Measurements from ENCODE around the gene CADM1. TPM values are rescaled to one million over a fixed set of nuclear protein-coding genes. Genes with fewer than 3 reads are reported as not detected.

The CADM1 gene
- total and polyA plus RNA-seq, 2 experiments from 2014 or later, result 48.4 to 54.3 TPM

GRCh38 chr11:115344846-115345245 lies 159.4 kb downstream of the CADM1 start:
- no peaks in the 10 kb centered on the region for H3K79me2 ChIP-seq
- H3K27me3 ChIP-seq, result no peaks in the 10 kb centered on the region
- no peak for DNase-seq (ENCODE audit: low spot score)
- WGBS (ENCODE audit: low lambda C conversion rate, missing lambda C conversion rate), result 85% methylated on average over 4 of the region's 4 CpGs
- TF ChIP-seq EZH2phosphoT487 (IDR thresholded peaks at IDR 0.05; ENCODE audit: low read depth, severe bottlenecking, unreplicated experiment), result no peak
- TF ChIP-seq EZH2 (IDR thresholded peaks at IDR 0.05; ENCODE audit: borderline replicate concordance), result no peak
- TF ChIP-seq CTCF (IDR thresholded peaks at IDR 0.05; ENCODE audit: poor library complexity), result no peak
- H3K9me3 ChIP-seq (ENCODE audit: low read depth), result no peaks in the 10 kb centered on the region
- no peak overlapping the region for H3K4me3 ChIP-seq
- H3K27ac ChIP-seq, result no peak overlapping the region
- no peaks in the 10 kb centered on the region for H4K20me1 ChIP-seq (ENCODE audit: insufficient read depth, poor library complexity, severe bottlenecking)
- no peak overlapping the region for H3K4me2 ChIP-seq
- H3K9me2 ChIP-seq (replicated peaks; ENCODE audit: insufficient read depth), result no peaks in the 10 kb centered on the region
- peaks cover 6% of the 10 kb centered on the region for H3K4me1 ChIP-seq (ENCODE audit: insufficient read depth)
- H2AFZ ChIP-seq, result no peak overlapping the region
- no peaks in the 10 kb centered on the region for H3K36me3 ChIP-seq (replicated peaks; ENCODE audit: insufficient read depth, low read depth)

DNA sequence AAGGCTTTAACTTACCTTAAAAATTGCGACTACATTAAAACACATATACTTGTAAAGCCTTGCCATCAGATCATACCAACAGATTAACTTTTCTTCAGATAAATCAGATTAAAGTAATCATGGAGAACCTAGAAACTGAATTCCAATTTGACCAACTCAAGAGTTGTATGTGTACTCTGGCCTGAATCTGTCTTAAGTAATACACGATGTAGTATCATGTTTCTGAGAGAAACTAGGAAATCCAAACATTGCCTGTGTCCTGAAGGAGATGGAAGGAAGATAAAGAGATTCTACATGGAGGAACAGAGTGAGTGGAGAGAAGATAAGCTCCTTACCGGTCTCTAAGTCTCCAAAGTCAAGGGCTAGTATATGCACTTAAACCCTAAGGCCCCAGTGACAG lies 162.1 kb downstream of the CADM1 start:
- DNase-seq (ENCODE audit: low spot score), result no peak
- no peaks in the 10 kb centered on the region for H3K9me3 ChIP-seq (ENCODE audit: low read depth)
- H2AFZ ChIP-seq, result no peak overlapping the region
- H3K4me2 ChIP-seq, result no peak overlapping the region
- TF ChIP-seq CTCF (IDR thresholded peaks at IDR 0.05; ENCODE audit: poor library complexity), result no peak
- no peak for TF ChIP-seq EZH2 (IDR thresholded peaks at IDR 0.05; ENCODE audit: borderline replicate concordance)
- no peak for TF ChIP-seq EZH2phosphoT487 (IDR thresholded peaks at IDR 0.05; ENCODE audit: low read depth, severe bottlenecking, unreplicated experiment)
- H3K4me3 ChIP-seq, result no peak overlapping the region
- no peaks in the 10 kb centered on the region for H4K20me1 ChIP-seq (ENCODE audit: insufficient read depth, poor library complexity, severe bottlenecking)
- H3K9me2 ChIP-seq (replicated peaks; ENCODE audit: insufficient read depth), result no peaks in the 10 kb centered on the region
- H3K36me3 ChIP-seq (replicated peaks; ENCODE audit: insufficient read depth, low read depth), result no peaks in the 10 kb centered on the region
- peaks cover 6% of the 10 kb centered on the region for H3K4me1 ChIP-seq (ENCODE audit: insufficient read depth)
- no peaks in the 10 kb centered on the region for H3K79me2 ChIP-seq
- WGBS (ENCODE audit: low lambda C conversion rate, missing lambda C conversion rate), result 71% methylated on average over 3 of the region's 3 CpGs
- H3K27me3 ChIP-seq, result no peaks in the 10 kb centered on the region
- H3K27ac ChIP-seq, result no peak overlapping the region

GRCh38 chr11:115340874-115341273 lies 163.3 kb downstream of the CADM1 start:
- Histone ChIP-seq H3K4me2 (no peak overlapping the region), H3K4me3 (no peak overlapping the region), H3K27me3 (no peaks in the 10 kb centered on the region), H2AFZ (no peak overlapping the region), H3K79me2 (no peaks in the 10 kb centered on the region), H3K9me3 (ENCODE audit: low read depth) (no peaks in the 10 kb centered on the region), H3K27ac (no peak overlapping the region), H3K36me3 (replicated peaks; ENCODE audit: insufficient read depth, low read depth) (no peaks in the 10 kb centered on the region), H4K20me1 (ENCODE audit: insufficient read depth, poor library complexity, severe bottlenecking) (no peaks in the 10 kb centered on the region), H3K4me1 (ENCODE audit: insufficient read depth) (peaks cover 6% of the 10 kb centered on the region), H3K9me2 (replicated peaks; ENCODE audit: insufficient read depth) (no peaks in the 10 kb centered on the region)
- DNase-seq (ENCODE audit: low spot score), result no peak
- TF ChIP-seq EZH2 (IDR thresholded peaks at IDR 0.05; ENCODE audit: borderline replicate concordance) (no peak), EZH2phosphoT487 (IDR thresholded peaks at IDR 0.05; ENCODE audit: low read depth, severe bottlenecking, unreplicated experiment) (no peak), CTCF (IDR thresholded peaks at IDR 0.05; ENCODE audit: poor library complexity) (no peak)
- WGBS (ENCODE audit: low lambda C conversion rate, missing lambda C conversion rate), result 94% methylated on average over 3 of the region's 3 CpGs

- Histone ChIP-seq H3K79me2 (no peaks in the 10 kb centered on the region), H3K27me3 (no peaks in the 10 kb centered on the region), H3K4me3 (no peak overlapping the region), H3K4me2 (no peak overlapping the region), H3K27ac (no peak overlapping the region), H2AFZ (no peak overlapping the region), H3K9me3 (ENCODE audit: low read depth) (no peaks in the 10 kb centered on the region), H3K4me1 (ENCODE audit: insufficient read depth) (peaks cover 6% of the 10 kb centered on the region), H4K20me1 (ENCODE audit: insufficient read depth, poor library complexity, severe bottlenecking) (no peaks in the 10 kb centered on the region), H3K36me3 (replicated peaks; ENCODE audit: insufficient read depth, low read depth) (no peaks in the 10 kb centered on the region), H3K9me2 (replicated peaks; ENCODE audit: insufficient read depth) (no peaks in the 10 kb centered on the region)
- DNase-seq (ENCODE audit: low spot score), result no peak
- WGBS (ENCODE audit: low lambda C conversion rate, missing lambda C conversion rate), result 80% methylated on average over 3 of the region's 3 CpGs
- TF ChIP-seq EZH2phosphoT487 (IDR thresholded peaks at IDR 0.05; ENCODE audit: low read depth, severe bottlenecking, unreplicated experiment) (no peak), EZH2 (IDR thresholded peaks at IDR 0.05; ENCODE audit: borderline replicate concordance) (no peak), CTCF (IDR thresholded peaks at IDR 0.05; ENCODE audit: poor library complexity) (no peak)
These were observed 165.7 kb downstream of the CADM1 start for GRCh38 chr11:115338476-115338875.
